K562 (cell line): ENCODE measurements around the gene ZNF420. TPM values are rescaled to one million over a fixed set of nuclear protein-coding genes. Genes with fewer than 3 reads are reported as not detected.

Experiments
- CREM ChIP-seq: IDR thresholded peaks from 2 replicates; pipeline ENCODE4 v1.6.1; 2014; ENCODE audit warnings: antibody characterized with exemption, low read depth
- ZNF133 ChIP-seq: fragments of 250-450 bp; sonication (Bioruptor Pico); IDR thresholded peaks from 2 replicates; pipeline ENCODE4 v1.4.0; 2020; ENCODE audit warnings: mild to moderate bottlenecking
- ZNF431 ChIP-seq: sonication (generic); formaldehyde crosslinking; IDR thresholded peaks from 2 replicates; pipeline ENCODE4 v1.8.0; 2022; ENCODE audit warnings: mild to moderate bottlenecking, missing genetic modification reagents
- ZNF644 ChIP-seq: fragments of 200-800 bp; sonication (Bioruptor generic); IDR thresholded peaks from 2 replicates; pipeline ENCODE4 v1.6.1; 2016; ENCODE audit warnings: low read depth, missing genetic modification characterization, missing compliant biosample characterization
- polyA plus RNA-seq, 8 experiments: library from polyadenylated mRNA; depleted of rRNA in 4 of 8; stranded (reverse) in 5 of 8; unstranded in 3 of 8; fragments of >200 nt; fragmentation: Nextera tagmentation in 2 of 8; fragmentation: Illumina TruSeq in 1 of 8; extraction: Ambion mirVana in 2 of 8; extraction: Trizol in 1 of 8; gene quantifications; 2 replicates each; pipeline versions ENCODE4 v1.2.1 to v1.2.3, GENCODE V29; 2011 to 2014; ENCODE audit warnings: inconsistent platforms in 1 of 8, missing spikeins in 1 of 8
- total RNA-seq, 7 experiments: library from RNA; depleted of rRNA in 6 of 7; stranded (reverse); fragments of >200 nt in 6 of 7; fragmentation: Illumina TruSeq in 2 of 7; extraction: Trizol in 2 of 7; gene quantifications; 2 replicates each; pipeline versions ENCODE4 v1.2.1 to v1.2.3, GENCODE V29; 2011 to 2021; ENCODE audit warnings: low replicate concordance in 1 of 7
- TF ChIP-seq, protein P1 (sequence below): sonication (generic); formaldehyde crosslinking; IDR thresholded peaks from 2 replicates; pipeline ENCODE4 v1.8.1; 2023; ENCODE audit warnings: mild to moderate bottlenecking, missing genetic modification reagents
- TF ChIP-seq, protein P2 (sequence below): fragments of 250-450 bp; sonication (Bioruptor Pico); IDR thresholded peaks from 2 replicates; pipeline ENCODE4 v1.5.0; 2020; ENCODE audit warnings: mild to moderate bottlenecking, borderline replicate concordance
- TF ChIP-seq, protein P3 (sequence below): fragments of 250-450 bp; sonication (Bioruptor Pico); IDR thresholded peaks from 2 replicates; pipeline ENCODE4 v1.4.0; 2020; ENCODE audit warnings: mild to moderate bottlenecking, moderate library complexity

The ZNF420 gene
- total and polyA plus RNA-seq, 9 of the 15 experiments (the other 6 are each of a cell fraction or from before 2014, with no cell fraction given), result 2.6 to 7.2 (median 5.1) TPM

- TF ChIP-seq, protein P1, sequence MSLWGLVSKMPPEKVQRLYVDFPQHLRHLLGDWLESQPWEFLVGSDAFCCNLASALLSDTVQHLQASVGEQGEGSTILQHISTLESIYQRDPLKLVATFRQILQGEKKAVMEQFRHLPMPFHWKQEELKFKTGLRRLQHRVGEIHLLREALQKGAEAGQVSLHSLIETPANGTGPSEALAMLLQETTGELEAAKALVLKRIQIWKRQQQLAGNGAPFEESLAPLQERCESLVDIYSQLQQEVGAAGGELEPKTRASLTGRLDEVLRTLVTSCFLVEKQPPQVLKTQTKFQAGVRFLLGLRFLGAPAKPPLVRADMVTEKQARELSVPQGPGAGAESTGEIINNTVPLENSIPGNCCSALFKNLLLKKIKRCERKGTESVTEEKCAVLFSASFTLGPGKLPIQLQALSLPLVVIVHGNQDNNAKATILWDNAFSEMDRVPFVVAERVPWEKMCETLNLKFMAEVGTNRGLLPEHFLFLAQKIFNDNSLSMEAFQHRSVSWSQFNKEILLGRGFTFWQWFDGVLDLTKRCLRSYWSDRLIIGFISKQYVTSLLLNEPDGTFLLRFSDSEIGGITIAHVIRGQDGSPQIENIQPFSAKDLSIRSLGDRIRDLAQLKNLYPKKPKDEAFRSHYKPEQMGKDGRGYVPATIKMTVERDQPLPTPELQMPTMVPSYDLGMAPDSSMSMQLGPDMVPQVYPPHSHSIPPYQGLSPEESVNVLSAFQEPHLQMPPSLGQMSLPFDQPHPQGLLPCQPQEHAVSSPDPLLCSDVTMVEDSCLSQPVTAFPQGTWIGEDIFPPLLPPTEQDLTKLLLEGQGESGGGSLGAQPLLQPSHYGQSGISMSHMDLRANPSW (CRISPR knock-in tag), result no peak
- TF ChIP-seq, protein P2, sequence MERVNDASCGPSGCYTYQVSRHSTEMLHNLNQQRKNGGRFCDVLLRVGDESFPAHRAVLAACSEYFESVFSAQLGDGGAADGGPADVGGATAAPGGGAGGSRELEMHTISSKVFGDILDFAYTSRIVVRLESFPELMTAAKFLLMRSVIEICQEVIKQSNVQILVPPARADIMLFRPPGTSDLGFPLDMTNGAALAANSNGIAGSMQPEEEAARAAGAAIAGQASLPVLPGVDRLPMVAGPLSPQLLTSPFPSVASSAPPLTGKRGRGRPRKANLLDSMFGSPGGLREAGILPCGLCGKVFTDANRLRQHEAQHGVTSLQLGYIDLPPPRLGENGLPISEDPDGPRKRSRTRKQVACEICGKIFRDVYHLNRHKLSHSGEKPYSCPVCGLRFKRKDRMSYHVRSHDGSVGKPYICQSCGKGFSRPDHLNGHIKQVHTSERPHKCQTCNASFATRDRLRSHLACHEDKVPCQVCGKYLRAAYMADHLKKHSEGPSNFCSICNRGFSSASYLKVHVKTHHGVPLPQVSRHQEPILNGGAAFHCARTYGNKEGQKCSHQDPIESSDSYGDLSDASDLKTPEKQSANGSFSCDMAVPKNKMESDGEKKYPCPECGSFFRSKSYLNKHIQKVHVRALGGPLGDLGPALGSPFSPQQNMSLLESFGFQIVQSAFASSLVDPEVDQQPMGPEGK (CRISPR knock-in tag), result no peak
- TF ChIP-seq ZNF644 (tag) (peak; percentile 81), ZNF431 (no peak), ZNF133 (CRISPR knock-in tag) (no peak), CREM (peak; percentile 76)
- TF ChIP-seq, protein P3, sequence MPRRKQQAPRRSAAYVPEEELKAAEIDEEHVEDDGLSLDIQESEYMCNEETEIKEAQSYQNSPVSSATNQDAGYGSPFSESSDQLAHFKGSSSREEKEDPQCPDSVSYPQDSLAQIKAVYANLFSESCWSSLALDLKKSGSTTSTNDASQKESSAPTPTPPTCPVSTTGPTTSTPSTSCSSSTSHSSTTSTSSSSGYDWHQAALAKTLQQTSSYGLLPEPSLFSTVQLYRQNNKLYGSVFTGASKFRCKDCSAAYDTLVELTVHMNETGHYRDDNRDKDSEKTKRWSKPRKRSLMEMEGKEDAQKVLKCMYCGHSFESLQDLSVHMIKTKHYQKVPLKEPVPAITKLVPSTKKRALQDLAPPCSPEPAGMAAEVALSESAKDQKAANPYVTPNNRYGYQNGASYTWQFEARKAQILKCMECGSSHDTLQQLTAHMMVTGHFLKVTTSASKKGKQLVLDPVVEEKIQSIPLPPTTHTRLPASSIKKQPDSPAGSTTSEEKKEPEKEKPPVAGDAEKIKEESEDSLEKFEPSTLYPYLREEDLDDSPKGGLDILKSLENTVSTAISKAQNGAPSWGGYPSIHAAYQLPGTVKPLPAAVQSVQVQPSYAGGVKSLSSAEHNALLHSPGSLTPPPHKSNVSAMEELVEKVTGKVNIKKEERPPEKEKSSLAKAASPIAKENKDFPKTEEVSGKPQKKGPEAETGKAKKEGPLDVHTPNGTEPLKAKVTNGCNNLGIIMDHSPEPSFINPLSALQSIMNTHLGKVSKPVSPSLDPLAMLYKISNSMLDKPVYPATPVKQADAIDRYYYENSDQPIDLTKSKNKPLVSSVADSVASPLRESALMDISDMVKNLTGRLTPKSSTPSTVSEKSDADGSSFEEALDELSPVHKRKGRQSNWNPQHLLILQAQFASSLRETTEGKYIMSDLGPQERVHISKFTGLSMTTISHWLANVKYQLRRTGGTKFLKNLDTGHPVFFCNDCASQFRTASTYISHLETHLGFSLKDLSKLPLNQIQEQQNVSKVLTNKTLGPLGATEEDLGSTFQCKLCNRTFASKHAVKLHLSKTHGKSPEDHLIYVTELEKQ (CRISPR knock-in tag), result no peak
These were observed at the start of gene ZNF420 (continued) for GRCh38 chr19:37077934-37078716.
